ENCODE measurements around the gene MSH2. TPM values are rescaled to one million over a fixed set of nuclear protein-coding genes. Genes with fewer than 3 reads are reported as not detected.

MSH2 gene
- total RNA-seq, 1 donor from 2014 or later, result 16.0 TPM

DNA sequence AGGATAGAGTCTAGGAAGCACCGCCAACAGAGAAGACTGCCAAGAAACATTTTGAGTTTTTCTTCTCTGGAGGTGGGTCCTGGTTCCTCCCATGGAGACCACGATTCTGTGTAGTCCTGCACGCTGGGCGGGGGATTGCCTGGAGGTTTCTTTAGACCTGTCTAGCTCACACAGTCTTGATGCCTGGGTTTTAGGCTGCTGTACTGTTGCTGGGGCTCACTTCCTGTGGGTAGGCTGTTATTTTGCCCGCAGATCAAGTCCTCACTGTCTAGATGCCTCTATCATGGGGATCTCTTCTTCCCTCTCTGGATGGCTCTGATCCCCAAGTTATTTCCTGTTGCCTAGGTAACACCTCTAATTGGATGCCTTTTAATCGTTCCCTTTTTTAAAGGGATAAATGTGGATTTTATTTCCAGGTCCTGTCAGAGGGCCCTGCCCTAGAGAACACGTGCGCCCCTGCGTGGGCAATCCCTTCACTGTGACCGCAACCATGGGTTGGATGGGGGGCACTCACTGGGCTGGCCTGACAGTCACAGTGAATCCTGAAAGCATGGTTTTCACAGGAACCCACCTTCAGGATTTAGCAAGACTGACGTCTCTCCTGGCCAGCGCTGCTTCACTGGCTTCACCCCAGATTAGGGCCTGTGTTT, 115.7 kb downstream of the MSH2 start:
- TF ChIP-seq, protein P1, sequence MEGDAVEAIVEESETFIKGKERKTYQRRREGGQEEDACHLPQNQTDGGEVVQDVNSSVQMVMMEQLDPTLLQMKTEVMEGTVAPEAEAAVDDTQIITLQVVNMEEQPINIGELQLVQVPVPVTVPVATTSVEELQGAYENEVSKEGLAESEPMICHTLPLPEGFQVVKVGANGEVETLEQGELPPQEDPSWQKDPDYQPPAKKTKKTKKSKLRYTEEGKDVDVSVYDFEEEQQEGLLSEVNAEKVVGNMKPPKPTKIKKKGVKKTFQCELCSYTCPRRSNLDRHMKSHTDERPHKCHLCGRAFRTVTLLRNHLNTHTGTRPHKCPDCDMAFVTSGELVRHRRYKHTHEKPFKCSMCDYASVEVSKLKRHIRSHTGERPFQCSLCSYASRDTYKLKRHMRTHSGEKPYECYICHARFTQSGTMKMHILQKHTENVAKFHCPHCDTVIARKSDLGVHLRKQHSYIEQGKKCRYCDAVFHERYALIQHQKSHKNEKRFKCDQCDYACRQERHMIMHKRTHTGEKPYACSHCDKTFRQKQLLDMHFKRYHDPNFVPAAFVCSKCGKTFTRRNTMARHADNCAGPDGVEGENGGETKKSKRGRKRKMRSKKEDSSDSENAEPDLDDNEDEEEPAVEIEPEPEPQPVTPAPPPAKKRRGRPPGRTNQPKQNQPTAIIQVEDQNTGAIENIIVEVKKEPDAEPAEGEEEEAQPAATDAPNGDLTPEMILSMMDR (IDR thresholded peaks at IDR 0.05; ENCODE audit: insufficient read depth, low read depth, low read length), result no peak
- TF ChIP-seq EZH2 (IDR thresholded peaks at IDR 0.05; ENCODE audit: insufficient read depth, low read length), result no peak
- Histone ChIP-seq H3K4me1 (ENCODE audit: insufficient read depth, low read length) (peaks cover 6% of the 10 kb centered on the region), H3K79me2 (ENCODE audit: insufficient read depth, low read length) (no peaks in the 10 kb centered on the region), H3K4me2 (ENCODE audit: low read length) (no peak overlapping the region), H4K20me1 (ENCODE audit: insufficient read depth, low read length) (no peaks in the 10 kb centered on the region), H3K9ac (ENCODE audit: low read length) (no peak overlapping the region), H3K27me3 (ENCODE audit: insufficient read depth, low read length) (no peaks in the 10 kb centered on the region), H3K27ac (ENCODE audit: low read depth, low read length) (no peak overlapping the region), H3K9me3 (ENCODE audit: insufficient read depth, low read depth, low read length) (no peaks in the 10 kb centered on the region), H2AFZ (ENCODE audit: low read depth, low read length) (no peak overlapping the region), H3K4me3 (ENCODE audit: insufficient read depth, low read depth, low read length) (no peak overlapping the region), H3K36me3 (ENCODE audit: insufficient read depth, low read length) (no peaks in the 10 kb centered on the region)
- Mint-ChIP-seq H3K4me3 (ENCODE audit: unreplicated experiment) (no peak overlapping the region), H3K9me3 (ENCODE audit: unreplicated experiment) (no peaks in the 10 kb centered on the region), H3K27ac (ENCODE audit: unreplicated experiment) (no peak overlapping the region), H3K27me3 (ENCODE audit: low read depth, unreplicated experiment) (peaks cover 35% of the 10 kb centered on the region), H3K4me1 (ENCODE audit: low read depth, unreplicated experiment) (no peaks in the 10 kb centered on the region), H3K36me3 (ENCODE audit: low read depth, unreplicated experiment) (peaks cover 2% of the 10 kb centered on the region)
- DNase-seq (ENCODE audit: low read depth) (no peak), FAIRE-seq (no peak)

DNA sequence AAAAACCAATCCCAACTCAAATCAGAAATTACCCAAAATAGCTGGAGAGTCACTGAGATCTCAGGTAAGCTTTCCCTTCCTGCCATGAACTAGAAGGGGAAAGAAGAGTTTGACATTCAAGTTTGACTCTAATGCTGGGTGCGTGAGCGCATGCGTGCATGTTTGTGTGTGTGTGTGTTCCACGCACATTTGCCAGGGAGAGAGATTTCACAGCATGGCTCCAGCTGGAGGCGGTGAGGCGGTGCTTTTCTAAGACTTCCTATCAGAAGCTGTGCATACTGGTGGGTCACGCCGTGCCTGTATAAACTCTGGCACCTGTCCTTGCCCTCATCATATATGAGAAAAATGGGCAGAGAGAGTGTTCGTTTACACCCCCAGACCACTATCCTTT, 116.2 kb downstream of the MSH2 start:
- TF ChIP-seq, protein P1 (IDR thresholded peaks at IDR 0.05; ENCODE audit: insufficient read depth, low read depth, low read length), result no peak
- TF ChIP-seq EZH2 (IDR thresholded peaks at IDR 0.05; ENCODE audit: insufficient read depth, low read length), result no peak
- no peak overlapping the region for H2AFZ ChIP-seq (ENCODE audit: low read depth, low read length)
- Mint-ChIP-seq H3K27ac (ENCODE audit: unreplicated experiment) (no peak overlapping the region), H3K9me3 (ENCODE audit: unreplicated experiment) (no peaks in the 10 kb centered on the region), H3K27me3 (ENCODE audit: low read depth, unreplicated experiment) (peaks cover 35% of the 10 kb centered on the region), H3K4me3 (ENCODE audit: unreplicated experiment) (no peak overlapping the region), H3K4me1 (ENCODE audit: low read depth, unreplicated experiment) (no peaks in the 10 kb centered on the region), H3K36me3 (ENCODE audit: low read depth, unreplicated experiment) (peaks cover 2% of the 10 kb centered on the region)
- H3K4me2 ChIP-seq (ENCODE audit: low read length), result no peak overlapping the region
- H3K36me3 ChIP-seq (ENCODE audit: insufficient read depth, low read length), result no peaks in the 10 kb centered on the region
- H3K27me3 ChIP-seq (ENCODE audit: insufficient read depth, low read length), result no peaks in the 10 kb centered on the region
- no peaks in the 10 kb centered on the region for H3K79me2 ChIP-seq (ENCODE audit: insufficient read depth, low read length)
- FAIRE-seq (no peak), DNase-seq (ENCODE audit: low read depth) (no peak)
- H4K20me1 ChIP-seq (ENCODE audit: insufficient read depth, low read length), result no peaks in the 10 kb centered on the region
- H3K4me3 ChIP-seq (ENCODE audit: insufficient read depth, low read depth, low read length), result no peak overlapping the region
- H3K27ac ChIP-seq (ENCODE audit: low read depth, low read length), result no peak overlapping the region
- H3K9me3 ChIP-seq (ENCODE audit: insufficient read depth, low read depth, low read length), result no peaks in the 10 kb centered on the region
- H3K4me1 ChIP-seq (ENCODE audit: insufficient read depth, low read length), result peaks cover 6% of the 10 kb centered on the region
- no peak overlapping the region for H3K9ac ChIP-seq (ENCODE audit: low read length)

DNA sequence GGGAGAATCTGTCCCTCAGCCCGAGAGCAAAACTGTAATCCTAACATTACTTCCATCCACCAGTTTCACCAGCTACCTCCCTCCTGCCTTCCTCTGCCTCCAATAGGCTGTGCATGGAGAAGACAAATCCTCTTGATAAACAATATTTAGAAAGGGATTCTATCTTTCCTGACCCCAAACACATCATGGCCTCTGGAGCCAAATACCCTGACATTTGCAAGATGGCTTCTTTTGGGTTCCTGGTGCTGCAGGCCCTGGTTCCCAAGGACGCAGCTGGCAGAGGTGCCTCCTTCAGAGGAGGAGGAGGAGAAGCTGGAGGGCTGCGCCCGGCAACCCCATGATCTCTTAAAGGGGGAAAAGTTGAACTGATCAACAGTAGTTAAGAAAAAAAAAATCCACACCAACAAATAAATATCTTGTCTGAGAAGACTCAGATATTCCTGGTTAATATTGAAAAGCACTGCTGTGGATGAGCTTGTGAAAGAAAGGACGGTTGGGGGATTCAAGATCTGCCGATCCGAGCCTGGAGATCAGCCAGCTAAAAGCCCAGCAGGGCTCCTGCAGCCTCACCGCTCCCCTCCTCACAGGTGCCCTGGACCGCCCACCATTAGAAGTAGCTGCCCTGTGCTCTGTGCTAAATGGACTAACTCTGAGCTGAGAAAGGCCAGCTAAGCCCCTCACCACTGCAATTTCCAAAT, 116.8 kb downstream of the MSH2 start:
- no peaks in the 10 kb centered on the region for H3K79me2 ChIP-seq (ENCODE audit: insufficient read depth, low read length)
- no peak overlapping the region for H3K27ac ChIP-seq (ENCODE audit: low read depth, low read length)
- H3K9me3 ChIP-seq (ENCODE audit: insufficient read depth, low read depth, low read length), result no peaks in the 10 kb centered on the region
- FAIRE-seq (no peak), DNase-seq (ENCODE audit: low read depth) (no peak)
- H3K4me3 ChIP-seq (ENCODE audit: insufficient read depth, low read depth, low read length), result no peak overlapping the region
- Mint-ChIP-seq H3K36me3 (ENCODE audit: low read depth, unreplicated experiment) (peaks cover 2% of the 10 kb centered on the region), H3K9me3 (ENCODE audit: unreplicated experiment) (no peaks in the 10 kb centered on the region), H3K4me3 (ENCODE audit: unreplicated experiment) (no peak overlapping the region), H3K27ac (ENCODE audit: unreplicated experiment) (no peak overlapping the region), H3K4me1 (ENCODE audit: low read depth, unreplicated experiment) (no peaks in the 10 kb centered on the region), H3K27me3 (ENCODE audit: low read depth, unreplicated experiment) (peaks cover 37% of the 10 kb centered on the region)
- H3K4me2 ChIP-seq (ENCODE audit: low read length), result no peak overlapping the region
- H4K20me1 ChIP-seq (ENCODE audit: insufficient read depth, low read length), result no peaks in the 10 kb centered on the region
- TF ChIP-seq, protein P1 (IDR thresholded peaks at IDR 0.05; ENCODE audit: insufficient read depth, low read depth, low read length), result no peak
- no peak for TF ChIP-seq EZH2 (IDR thresholded peaks at IDR 0.05; ENCODE audit: insufficient read depth, low read length)
- H3K36me3 ChIP-seq (ENCODE audit: insufficient read depth, low read length), result no peaks in the 10 kb centered on the region
- peaks cover 6% of the 10 kb centered on the region for H3K4me1 ChIP-seq (ENCODE audit: insufficient read depth, low read length)
- no peaks in the 10 kb centered on the region for H3K27me3 ChIP-seq (ENCODE audit: insufficient read depth, low read length)
- no peak overlapping the region for H3K9ac ChIP-seq (ENCODE audit: low read length)
- H2AFZ ChIP-seq (ENCODE audit: low read depth, low read length), result no peak overlapping the region

All from astrocyte (in vitro differentiated cells and primary cell).